GM21526 (cell line): ENCODE measurements around the gene COX11.

Experiments
- ATAC-seq: cut with Tn5 transposase; IDR thresholded peaks from one replicate; pipeline ENCODE4 v1.9.1; 2021; ENCODE audit warnings: moderate library complexity; ENCODE audit not compliant: unreplicated experiment, low FRiP score

COX11 gene, protein sequence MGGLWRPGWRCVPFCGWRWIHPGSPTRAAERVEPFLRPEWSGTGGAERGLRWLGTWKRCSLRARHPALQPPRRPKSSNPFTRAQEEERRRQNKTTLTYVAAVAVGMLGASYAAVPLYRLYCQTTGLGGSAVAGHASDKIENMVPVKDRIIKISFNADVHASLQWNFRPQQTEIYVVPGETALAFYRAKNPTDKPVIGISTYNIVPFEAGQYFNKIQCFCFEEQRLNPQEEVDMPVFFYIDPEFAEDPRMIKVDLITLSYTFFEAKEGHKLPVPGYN

DNA sequence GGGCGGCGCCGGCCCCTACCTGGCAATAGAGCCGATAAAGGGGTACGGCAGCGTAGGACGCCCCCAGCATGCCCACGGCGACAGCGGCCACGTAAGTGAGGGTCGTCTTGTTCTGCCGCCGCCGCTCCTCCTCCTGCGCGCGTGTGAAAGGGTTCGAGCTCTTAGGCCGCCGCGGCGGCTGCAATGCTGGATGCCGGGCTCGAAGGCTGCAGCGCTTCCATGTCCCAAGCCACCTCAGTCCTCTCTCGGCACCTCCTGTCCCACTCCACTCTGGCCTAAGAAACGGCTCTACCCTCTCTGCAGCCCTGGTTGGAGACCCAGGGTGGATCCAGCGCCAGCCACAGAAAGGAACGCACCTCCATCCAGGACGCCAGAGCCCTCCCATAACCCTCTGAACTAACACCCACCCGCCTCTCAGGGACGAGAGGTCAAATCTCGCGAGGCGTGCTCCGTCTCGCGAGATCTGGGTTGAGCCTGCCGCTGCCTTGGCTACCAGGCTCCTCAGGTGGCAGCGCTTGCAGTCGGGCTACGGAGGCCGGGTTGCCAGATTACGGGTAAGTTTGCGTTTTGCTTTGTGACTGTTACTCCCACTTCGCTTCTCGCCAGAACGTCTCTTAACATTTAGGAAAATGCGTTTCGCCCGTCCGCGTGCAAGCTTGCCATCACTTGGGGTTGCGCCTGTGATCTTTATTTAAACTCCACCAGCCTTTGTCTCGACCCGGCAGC, at the start of gene COX11, which contains the start of gene STXBP4:
TSS of gene COX11 (minus strand) at position 393 of the 726 bp plus-strand sequence. CDS start at position 385, 8 bp downstream.
TSS of gene STXBP4 (plus strand) at position 504 of the 726 bp plus-strand sequence. CDS start 17,455 bp downstream, outside the sequence.
- ATAC-seq = peak; percentile 95

DNA sequence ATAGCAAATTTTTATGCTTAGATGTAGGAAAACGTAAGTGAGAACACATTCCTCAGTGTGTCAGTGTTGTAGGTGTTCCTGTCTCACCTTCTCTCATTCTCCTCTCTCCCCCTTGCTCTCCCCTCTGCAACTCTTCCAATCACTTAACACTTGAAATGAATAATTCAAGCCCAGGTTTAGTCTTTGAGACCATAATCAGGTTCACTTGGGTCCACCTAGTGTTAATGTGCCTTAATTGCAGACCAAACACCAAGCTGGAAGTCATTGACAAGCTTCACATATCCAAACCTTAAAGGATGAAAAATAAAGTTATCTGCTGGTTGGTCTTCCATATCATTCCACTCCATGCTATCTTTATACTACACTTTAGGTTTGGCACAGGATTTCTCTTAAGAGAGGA, 37.1 kb upstream of the COX11 start:
- ATAC-seq = no peak

DNA sequence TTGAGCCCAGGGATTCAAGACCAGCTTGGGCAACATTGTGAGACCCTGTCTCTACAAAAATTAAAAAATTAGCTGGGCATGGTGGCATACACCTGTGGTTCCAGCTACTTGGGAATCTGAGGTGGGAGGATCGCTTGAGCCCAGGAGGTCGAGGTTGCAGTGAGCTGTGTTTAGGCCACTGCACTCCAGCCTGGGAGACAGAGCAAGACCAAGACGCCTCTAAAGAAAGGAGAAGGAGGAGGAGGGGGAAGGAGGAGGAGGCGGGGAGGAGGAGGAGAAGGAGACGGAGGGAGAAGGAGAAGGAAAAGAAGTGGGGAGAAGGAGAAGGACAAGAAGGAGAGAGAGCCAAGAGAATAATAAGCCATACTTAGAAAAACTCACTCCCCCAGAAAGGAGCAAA, 36.0 kb upstream of the COX11 start:
- ATAC-seq = no peak

DNA sequence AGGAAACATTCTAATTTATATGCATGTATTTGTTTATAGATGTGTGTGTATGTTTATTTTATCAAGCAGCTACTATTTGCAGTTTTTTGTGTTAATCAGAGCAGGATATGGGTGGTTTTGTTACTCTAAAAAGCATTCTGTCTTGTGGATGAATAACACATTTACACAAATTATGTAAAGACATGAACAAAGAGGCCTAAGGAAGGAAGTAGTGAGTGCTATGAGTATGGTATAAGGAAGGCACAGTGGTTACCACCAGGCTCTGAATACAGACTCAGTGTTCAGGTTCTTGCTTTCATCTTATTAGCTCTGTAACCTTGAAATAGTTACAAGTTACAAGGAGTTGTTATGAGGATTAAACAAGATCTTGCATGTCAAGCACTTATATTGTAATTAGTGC, 34.0 kb upstream of the COX11 start:
- ATAC-seq = no peak

DNA sequence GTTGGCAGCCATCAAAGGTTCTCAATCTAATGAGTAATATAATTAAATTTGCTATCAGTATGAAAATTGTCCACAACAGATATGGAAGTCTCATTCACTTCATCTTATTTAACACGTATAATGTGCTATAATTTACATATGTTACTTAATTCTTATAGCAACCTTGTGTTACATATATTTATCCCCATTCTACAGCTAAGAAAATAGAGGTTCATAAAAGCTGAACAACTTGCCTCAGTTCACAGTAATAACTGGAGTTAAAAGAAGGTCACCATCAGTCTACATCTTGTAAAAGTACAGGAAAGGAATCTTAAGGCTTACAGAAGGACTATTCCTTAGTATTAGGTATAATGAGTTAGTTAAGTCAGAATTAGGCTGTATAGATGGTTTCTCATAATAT, 28.0 kb upstream of the COX11 start:
- ATAC-seq = no peak

DNA sequence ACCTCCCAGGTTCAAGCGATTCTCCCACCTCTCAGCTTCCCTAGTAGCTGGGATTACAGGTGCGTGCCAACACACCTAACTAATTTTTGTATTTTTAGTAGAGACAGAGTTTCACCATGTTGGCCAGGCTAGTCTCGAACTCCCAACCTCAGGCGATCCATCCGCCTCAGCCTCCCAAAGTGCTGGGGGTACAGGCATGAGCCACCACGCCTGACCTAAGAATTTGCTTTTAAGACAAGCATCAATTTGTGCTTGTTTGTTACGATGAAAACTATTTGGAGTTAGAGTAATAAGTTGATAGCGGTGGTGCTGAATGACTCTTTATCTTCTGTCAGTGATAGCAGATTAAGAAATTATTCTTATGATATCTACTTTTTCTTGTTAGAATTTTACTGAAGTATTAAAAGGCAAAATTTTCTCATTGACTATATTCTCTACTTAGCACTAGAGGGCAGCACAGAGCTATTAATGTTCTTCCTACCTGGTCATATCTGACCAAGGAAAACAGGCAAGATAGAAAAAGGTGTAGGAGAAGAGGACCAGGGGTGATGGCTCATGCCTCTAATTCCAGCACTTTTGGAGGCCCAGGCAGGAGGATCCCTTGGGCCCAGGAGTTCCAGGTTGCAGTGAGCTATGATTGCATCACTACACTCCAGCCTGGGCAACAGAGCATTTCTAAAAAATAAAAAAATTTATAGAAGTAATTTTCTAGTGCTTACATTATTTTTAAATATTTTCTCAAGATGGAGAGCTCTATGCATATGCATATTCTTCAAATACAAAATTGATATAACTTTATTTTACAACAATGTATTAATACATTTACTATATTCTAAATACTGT, 24.6 kb upstream of the COX11 start:
- peak; percentile 76 for ATAC-seq

DNA sequence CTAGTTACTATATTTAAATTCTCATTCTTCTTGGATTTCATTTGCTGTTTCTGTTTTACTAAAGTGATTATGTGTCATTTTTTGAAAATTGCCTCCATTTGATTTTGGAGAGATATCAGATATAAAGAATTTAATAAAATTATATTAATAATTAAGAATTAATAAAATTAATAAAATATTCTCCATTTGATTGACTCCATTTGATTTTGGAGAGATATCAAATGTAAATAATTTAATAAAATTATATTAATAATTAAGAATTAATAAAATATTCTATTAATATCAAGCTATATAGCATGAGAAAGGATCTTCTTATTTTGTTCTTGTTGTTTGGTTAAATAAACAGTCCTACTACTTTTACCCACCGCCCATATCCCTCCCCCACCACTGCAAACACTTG, 23.1 kb upstream of the COX11 start:
- ATAC-seq = no peak

DNA sequence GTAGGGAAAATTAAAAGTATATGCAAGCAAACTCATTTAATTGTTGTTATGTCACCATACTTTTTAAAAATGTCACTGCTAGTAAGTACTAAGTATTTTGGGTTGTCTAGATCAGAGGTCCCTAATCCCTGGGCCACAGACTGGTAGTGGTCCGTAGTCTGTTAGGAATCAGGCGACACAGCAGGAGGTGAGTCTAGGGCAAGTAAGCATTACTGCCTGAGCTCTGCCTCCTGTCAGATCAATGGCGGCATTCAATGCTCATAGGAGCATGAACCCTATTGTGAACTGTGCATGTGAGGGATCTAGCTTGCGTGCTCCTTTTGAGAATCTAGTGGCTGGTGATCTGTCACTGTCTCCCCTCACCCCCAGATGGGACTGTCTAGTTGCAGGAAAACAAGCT, 21.7 kb upstream of the COX11 start:
- no peak for ATAC-seq

DNA sequence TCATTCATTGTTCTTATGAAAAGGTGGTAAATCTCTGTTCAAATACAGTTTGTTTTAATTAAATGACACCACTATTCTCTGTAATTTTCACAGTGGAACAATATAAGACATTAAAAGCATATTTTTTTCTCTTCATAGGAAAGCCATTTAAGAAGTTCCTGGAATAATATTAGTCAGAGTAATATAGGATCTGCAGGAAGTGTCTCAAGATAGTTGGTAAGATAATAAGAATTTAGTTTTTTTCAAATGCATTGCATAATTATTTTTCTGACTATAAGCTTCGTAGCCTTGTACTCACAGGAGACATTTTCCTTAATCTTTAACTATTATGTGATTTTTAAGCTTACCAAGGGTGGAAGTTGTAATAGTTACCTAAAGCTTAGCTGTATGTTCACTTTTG, 17.0 kb upstream of the COX11 start:
- no peak for ATAC-seq

DNA sequence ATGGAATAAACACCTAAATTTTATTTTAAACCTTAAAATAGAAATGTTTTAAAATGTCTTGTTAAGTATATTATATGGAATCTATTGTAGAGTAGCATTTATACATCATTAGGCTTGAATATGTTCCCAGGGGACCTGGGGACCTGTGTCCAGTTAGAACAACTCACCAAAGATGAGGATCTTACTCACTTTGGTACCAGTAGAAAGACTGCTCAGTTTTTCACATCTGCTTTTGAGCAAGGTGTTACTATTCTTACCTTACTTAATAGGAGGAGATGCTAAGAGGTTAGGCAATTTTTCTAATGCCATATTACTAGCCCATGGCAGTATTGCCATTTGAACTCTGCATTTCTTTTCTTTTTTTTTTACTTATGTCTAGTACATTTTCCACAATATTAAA, 14.8 kb upstream of the COX11 start:
- peak; percentile 59 for ATAC-seq

DNA sequence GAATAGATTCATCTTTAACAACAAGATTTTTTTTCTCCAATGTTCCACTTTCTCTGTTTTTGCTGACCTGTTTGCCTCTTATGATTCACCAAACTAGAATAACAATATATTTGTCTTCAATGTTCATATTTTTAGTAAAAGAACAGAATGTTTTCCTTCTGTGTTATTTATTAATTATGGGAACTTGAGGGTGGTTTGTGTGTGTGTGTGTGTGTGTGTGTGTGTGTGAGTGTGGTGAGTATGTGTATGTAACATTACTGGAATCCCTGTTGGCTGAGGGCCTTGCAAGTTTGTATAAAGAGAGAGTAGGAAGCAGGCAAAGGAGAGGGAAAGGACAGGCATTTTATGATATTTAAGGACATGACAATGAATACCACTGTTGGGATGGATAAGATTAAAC, 13.9 kb upstream of the COX11 start:
- no peak for ATAC-seq

DNA sequence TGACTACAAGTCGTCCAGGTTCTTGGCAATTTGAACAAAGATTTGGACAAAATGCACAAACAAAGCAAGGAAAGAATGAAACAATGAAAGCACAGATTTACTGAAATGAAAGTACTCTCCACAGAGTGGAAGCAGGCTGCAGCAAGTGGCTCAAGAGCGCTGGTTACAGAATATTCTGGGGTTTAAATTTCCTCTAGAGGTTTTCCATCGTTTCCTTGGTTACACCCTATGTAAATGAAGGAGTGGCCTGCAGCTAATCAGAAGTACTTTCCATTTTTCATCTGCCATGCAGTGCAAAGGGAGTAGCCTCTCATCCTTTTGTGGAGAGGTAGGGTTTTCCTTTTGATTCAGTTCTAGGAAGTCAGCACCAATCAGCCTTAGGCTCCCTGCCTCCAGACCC, 11.9 kb upstream of the COX11 start:
- ATAC-seq = no peak

DNA sequence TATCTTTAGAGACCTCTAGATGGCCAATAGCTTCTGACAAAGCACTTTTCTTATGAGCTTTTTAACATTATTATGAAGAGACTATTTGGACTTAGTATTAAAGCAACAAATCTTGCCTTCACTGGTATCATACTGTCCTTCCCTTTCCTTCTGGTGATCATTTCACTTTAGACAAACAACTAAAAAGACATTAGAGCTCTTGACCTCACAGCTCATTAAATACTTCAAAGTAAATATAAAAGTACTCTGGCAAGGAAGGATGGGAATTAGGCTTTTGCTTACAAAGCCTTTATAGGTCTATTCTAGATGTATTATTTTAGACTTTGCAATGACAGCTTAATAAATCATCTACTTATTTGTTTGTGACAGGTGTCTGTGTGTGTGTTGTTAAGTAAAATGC, 11.2 kb upstream of the COX11 start:
- no peak for ATAC-seq

DNA sequence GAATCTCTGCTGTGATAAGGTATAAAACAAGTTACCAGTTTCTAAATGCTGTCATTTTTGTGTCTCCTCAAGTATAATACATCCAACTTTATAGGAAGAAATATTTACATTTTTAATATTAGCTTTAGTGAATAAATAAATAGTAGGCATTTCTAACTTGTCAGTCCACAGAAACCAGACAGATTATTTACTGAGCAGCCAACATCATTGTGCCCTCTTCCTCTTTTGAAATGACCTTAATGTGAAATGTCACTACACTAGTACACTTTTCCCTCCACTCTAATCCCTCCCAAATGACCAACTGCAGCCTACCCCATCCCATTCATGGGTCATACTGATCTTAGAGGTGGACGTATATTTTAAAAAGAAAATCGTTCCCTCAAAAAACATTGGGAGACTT, 9.3 kb upstream of the COX11 start:
- no peak for ATAC-seq

DNA sequence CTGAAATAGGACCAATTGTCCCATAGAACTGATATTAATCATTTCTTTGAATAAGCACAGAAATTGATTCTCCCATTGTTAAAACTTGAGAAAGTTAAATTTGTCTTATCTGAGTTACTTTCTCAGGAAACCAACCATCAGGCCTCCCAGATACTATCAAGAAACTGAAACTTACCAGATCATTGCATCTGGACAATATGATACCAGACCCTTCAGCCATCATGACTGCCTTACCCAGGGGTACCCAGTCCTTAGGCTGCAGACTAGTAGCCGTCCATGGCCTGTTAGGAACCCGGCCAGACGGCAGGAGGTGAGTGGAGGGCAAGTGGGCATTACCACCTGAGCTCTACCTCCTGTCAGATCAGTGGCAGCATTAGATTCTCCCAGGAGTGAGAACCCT, 7.9 kb upstream of the COX11 start:
- ATAC-seq = no peak

DNA sequence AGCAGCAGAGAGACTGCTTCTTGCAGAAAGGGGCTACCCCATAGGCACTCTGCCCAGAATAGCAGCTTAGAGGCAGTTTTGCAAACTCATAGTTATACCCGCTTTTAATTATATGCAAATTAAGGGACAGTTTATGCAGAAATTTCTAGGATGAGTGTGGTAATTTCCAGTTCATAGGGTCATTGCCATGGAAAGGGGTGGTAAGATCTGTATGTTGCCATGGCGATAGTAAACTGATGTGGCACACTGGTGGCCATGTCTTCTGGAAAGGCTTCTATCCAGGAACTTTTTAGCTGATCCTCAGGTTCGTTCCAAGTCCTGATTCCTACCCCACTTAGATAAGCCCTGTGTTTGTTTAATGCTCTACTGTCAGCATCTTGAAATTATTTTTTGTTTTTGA, 6.3 kb upstream of the COX11 start:
- no peak for ATAC-seq

DNA sequence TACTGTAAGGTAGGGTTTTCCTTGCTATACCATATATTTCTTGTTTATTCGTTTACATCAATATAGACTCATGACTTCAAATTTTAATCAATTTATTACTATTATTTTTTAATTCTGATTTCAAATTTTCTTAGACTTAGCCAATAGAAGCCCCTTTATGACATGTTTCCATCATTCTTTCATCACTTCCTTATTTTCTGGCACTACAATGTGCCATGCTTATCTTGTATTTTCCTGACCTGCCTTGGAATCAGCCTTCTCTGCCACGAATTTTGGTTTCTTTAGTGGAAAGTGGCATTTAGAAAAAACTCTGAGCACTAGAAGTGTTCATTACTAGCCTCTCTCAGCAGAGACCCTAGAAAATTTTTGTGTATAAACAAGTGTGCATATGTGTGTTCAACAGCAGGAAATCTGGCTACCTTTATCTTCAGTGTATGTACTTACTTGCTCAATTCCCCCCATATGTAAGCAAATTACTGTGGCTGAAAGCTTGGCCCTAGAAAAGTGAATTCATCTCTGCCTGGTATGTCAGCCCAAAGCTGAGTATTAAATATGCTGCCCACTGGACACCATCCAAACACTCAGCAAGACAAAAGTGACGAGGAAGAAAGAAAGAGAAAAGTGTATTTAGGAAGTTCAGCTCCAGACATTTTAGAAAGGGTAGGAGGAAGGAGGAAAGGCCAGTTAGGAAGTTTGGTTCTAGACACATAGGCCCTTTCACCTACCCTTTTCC, 4.1 kb upstream of the COX11 start:
- ATAC-seq = no peak

DNA sequence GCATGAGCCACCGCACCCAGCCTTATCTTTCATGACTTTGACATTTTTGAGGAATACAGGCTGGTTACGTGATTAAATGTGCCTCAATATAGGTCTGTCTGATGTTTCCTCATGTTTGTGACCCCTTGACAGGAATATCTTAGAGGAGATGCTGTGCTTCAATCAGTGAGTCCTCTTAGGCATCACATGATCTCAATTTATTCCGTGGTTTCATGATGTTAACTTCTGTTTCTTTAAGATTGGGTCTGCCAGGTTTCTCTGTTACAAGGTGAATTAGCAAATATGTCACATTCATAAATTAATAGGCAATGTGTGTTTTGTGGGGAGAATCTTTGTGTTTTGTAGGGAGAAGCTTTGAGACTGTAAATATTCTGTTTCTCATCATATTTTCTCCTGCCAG, 3.4 kb upstream of the COX11 start:
- no peak for ATAC-seq

DNA sequence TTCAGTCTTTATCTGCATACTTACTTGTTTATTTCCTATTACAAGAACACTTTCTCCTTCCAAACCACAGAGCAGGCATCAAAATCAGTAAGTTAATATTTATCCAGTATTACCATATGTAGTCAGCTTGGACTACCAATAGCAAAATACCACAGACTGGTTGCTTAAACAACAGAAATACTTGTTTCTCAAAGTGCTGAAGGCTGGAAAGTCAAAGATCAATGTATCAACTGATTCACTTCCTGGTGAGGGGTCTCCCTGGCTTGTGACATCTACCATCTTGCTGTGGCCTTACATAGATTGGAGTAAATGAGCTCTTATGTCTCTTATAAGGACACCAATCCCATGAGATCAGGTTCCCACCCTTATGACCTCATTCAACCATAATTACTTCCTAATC, 2.7 kb upstream of the COX11 start:
- ATAC-seq = no peak

DNA sequence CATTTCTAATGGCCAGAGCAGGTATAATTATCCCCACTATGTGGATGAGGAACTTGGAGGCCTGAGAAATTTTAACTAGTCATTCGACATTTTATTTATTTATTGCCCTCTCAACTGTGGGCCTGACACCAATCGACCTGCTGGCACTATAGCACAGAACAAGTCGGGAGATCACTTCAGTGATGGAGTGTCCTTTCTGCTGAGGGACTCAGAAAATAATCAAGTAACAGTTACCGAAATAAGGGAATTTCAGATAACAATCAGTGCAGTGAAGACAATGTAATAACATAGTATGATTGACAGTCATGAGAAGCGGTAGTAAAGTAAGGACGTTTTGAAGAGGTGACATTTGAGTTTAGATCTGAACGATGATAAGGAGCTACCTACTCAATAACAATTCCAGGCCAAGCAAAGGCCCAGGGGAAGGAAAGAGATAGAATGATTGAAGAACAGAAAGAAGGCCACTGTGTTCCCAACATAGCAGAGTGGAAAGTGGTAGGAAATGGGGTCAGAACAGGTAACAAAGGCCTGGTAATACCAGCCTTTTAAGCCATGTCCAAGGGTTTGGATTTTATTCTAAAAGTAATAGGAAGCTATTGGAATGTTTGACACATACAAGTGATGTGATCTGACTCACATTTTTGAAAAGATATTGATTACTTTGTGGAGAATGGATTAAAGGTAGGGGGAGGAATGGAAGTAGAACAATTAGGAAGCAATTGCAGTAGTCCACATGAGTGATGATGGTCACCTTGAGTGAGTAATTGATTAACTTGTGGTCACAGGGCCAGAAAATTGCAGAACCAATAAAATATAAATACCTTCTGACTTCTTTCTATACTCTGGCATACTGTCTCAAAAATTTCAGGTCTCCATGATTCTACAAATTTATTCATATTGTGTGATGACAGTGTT, 1.5 kb upstream of the COX11 start:
- ATAC-seq = no peak
